H1 (cell line): ENCODE measurements around the gene NTRK2. TPM values are rescaled to one million over a fixed set of nuclear protein-coding genes. Genes with fewer than 3 reads are reported as not detected.

Experiments
- CTCF ChIA-PET: fragments of 300-600 bp; sonication (Branson Sonifier 250); formaldehyde crosslinking; loops from one replicate; lab custom pipeline; 2021; ENCODE audit not compliant: partially characterized antibody; lab: Charles Lee
- POLR2A ChIA-PET: fragments of 300-600 bp; sonication (Branson Sonifier 250); formaldehyde crosslinking; loops from one replicate; lab custom pipeline; 2021; ENCODE audit warnings: inconsistent platforms; ENCODE audit not compliant: partially characterized antibody; lab: Charles Lee
- DNase-seq, 2 experiments: peaks; one replicate each; pipeline versions ENCODE4 v3.0.0 to v3.0.0-alpha.2; 2010 to 2022; ENCODE audit warnings: low spot score in 2 of 2, low read depth in 1 of 2, mixed read lengths in 1 of 2
- FAIRE-seq: peaks from 2 replicates; lab custom pipeline; 2011; peaks lifted over from hg19 to GRCh38; lab: Jason Lieb, UNC
- H2AFZ ChIP-seq: 2 replicates; pipeline ENCODE4 v1.8.1; 2012; ENCODE audit warnings: low read length, inconsistent platforms
- H2AK5ac ChIP-seq: 2 replicates; pipeline ENCODE4 v1.6.1; 2013; ENCODE audit warnings: low read depth, low read length
- H2BK120ac ChIP-seq: replicated peaks from 2 replicates; pipeline ENCODE3; 2013; ENCODE audit warnings: low read depth, low read length, inconsistent platforms
- H2BK12ac ChIP-seq: 2 replicates; pipeline ENCODE4 v1.6.1; 2013; ENCODE audit warnings: low read depth, low read length
- H2BK15ac ChIP-seq: 2 replicates; pipeline ENCODE4 v1.6.1; 2013; ENCODE audit warnings: low read length
- H2BK20ac ChIP-seq: 2 replicates; pipeline ENCODE4 v1.6.1; 2013; ENCODE audit warnings: low read length
- H2BK5ac ChIP-seq: 2 replicates; pipeline ENCODE4 v1.6.1; 2013; ENCODE audit warnings: low read depth, low read length
- H3K14ac ChIP-seq: 2 replicates; pipeline ENCODE4 v1.6.1; 2013; ENCODE audit warnings: inconsistent platforms; ENCODE audit not compliant: insufficient read length
- H3K18ac ChIP-seq: 2 replicates; pipeline ENCODE4 v1.6.1; 2013; ENCODE audit warnings: low read length; ENCODE audit errors: extremely low read depth
- H3K23ac ChIP-seq: 2 replicates; pipeline ENCODE4 v1.6.1; 2013; ENCODE audit warnings: inconsistent platforms; ENCODE audit not compliant: insufficient read length
- H3K23me2 ChIP-seq: 2 replicates; pipeline ENCODE4 v1.6.1; 2013; ENCODE audit warnings: low read depth, low read length
- H3K27ac ChIP-seq: 2 replicates; pipeline ENCODE4 v1.6.1; 2011; ENCODE audit warnings: low read depth, low read length, inconsistent platforms
- H3K27me3 ChIP-seq, 4 experiments: replicated peaks in 1 of 4; 1 replicate in 1 of 4; 2 replicates in 3 of 4; pipeline versions ENCODE4 v1.6.1 to v1.8.1; 2011 to 2013; ENCODE audit warnings: low read length in 3 of 4, mild to moderate bottlenecking in 3 of 4, inconsistent platforms in 2 of 4, mixed read lengths in 2 of 4, moderate library complexity in 1 of 4; ENCODE audit not compliant: control insufficient read depth in 3 of 4, insufficient read depth in 3 of 4; ENCODE audit errors: extremely low read depth in 1 of 4
- H3K36me3 ChIP-seq, 4 experiments: 2 replicates each; pipeline versions ENCODE4 v1.6.1 to v1.8.1; 2011 to 2013; ENCODE audit warnings: mild to moderate bottlenecking in 4 of 4, low read length in 3 of 4, moderate library complexity in 2 of 4, control low read depth in 1 of 4, inconsistent platforms in 1 of 4; ENCODE audit not compliant: insufficient read depth in 4 of 4, control insufficient read depth in 2 of 4
- H3K4ac ChIP-seq: replicated peaks from 2 replicates; pipeline ENCODE3; 2013; ENCODE audit warnings: low read length, low read depth, mixed read lengths, inconsistent platforms; ENCODE audit not compliant: insufficient read length
- H3K4me1 ChIP-seq, 4 experiments: replicated peaks in 1 of 4; 1 replicate in 1 of 4; 2 replicates in 3 of 4; pipeline versions ENCODE4 v1.6.1 to v1.8.1; 2011 to 2013; ENCODE audit warnings: low read length in 3 of 4, inconsistent platforms in 2 of 4, mixed read lengths in 1 of 4; ENCODE audit not compliant: insufficient read depth in 4 of 4, control insufficient read depth in 3 of 4
- H3K4me2 ChIP-seq, 2 experiments: 2 replicates each; pipeline versions ENCODE4 v1.6.1 to v1.8.1; 2011 to 2013; ENCODE audit warnings: low read depth in 2 of 2, low read length in 2 of 2, control low read depth in 1 of 2, inconsistent platforms in 1 of 2, mild to moderate bottlenecking in 1 of 2; ENCODE audit not compliant: insufficient read depth in 1 of 2
- H3K4me3 ChIP-seq, 4 experiments: fragments of 200-600, 300-600 bp in 1 of 4; sonication (generic), shearing (Covaris generic), sonication (Bioruptor Twin) in 1 of 4; 2 replicates each; pipeline versions ENCODE4 v1.5.1 to v1.8.1; 2011 to 2016; ENCODE audit warnings: low read length in 4 of 4, low read depth in 3 of 4, control low read depth in 2 of 4, inconsistent platforms in 2 of 4, mild to moderate bottlenecking in 2 of 4, mixed read lengths in 1 of 4, moderate library complexity in 1 of 4; ENCODE audit not compliant: insufficient read depth in 2 of 4; ENCODE audit errors: extremely low read depth in 1 of 4
- H3K56ac ChIP-seq: replicated peaks from 2 replicates; pipeline ENCODE3; 2013; ENCODE audit warnings: low read depth, mild to moderate bottlenecking, mixed read lengths, low read length, inconsistent platforms; ENCODE audit not compliant: insufficient read length
- H3K79me1 ChIP-seq: 2 replicates; pipeline ENCODE4 v1.6.1; 2013; ENCODE audit warnings: low read depth, low read length, control low read depth
- H3K79me2 ChIP-seq, 2 experiments: 2 replicates each; pipeline versions ENCODE4 v1.6.1 to v1.8.1; 2012 to 2013; ENCODE audit warnings: low read length in 2 of 2, mild to moderate bottlenecking in 2 of 2, inconsistent platforms in 1 of 2; ENCODE audit not compliant: insufficient read depth in 2 of 2, control insufficient read depth in 1 of 2
- H3K9ac ChIP-seq, 4 experiments: replicated peaks in 1 of 4; 1 replicate in 1 of 4; 2 replicates in 3 of 4; pipeline versions ENCODE4 v1.6.1 to v1.8.1; 2011 to 2013; ENCODE audit warnings: low read depth in 3 of 4, low read length in 3 of 4, control low read depth in 2 of 4, mild to moderate bottlenecking in 2 of 4, moderate library complexity in 2 of 4, inconsistent platforms in 1 of 4; ENCODE audit errors: extremely low read depth in 1 of 4
- H3K9me3 ChIP-seq, 2 experiments: 2 replicates each; pipeline versions ENCODE4 v1.6.1 to v1.8.1; 2012 to 2013; ENCODE audit warnings: mild to moderate bottlenecking in 2 of 2, moderate library complexity in 2 of 2, control low read depth in 1 of 2, inconsistent platforms in 1 of 2, low read depth in 1 of 2, low read length in 1 of 2, mixed read lengths in 1 of 2; ENCODE audit not compliant: insufficient read depth in 2 of 2
- H4K20me1 ChIP-seq, 2 experiments: replicated peaks in 1 of 2; 2 replicates each; pipeline versions ENCODE3 to v1.8.1; 2011 to 2013; ENCODE audit warnings: inconsistent platforms in 2 of 2, low read length in 2 of 2, mild to moderate bottlenecking in 1 of 2; ENCODE audit not compliant: insufficient read depth in 2 of 2, control insufficient read depth in 1 of 2
- H4K5ac ChIP-seq: 2 replicates; pipeline ENCODE4 v1.6.1; 2013; ENCODE audit warnings: low read length, low read depth, mixed read lengths, inconsistent platforms; ENCODE audit not compliant: insufficient read length
- H4K8ac ChIP-seq: 2 replicates; pipeline ENCODE4 v1.8.0; 2013; ENCODE audit warnings: mild to moderate bottlenecking, moderate library complexity, low read length, inconsistent platforms; ENCODE audit not compliant: insufficient read depth; ENCODE audit errors: extremely low read depth
- H4K91ac ChIP-seq: replicated peaks from 2 replicates; pipeline ENCODE3; 2013; ENCODE audit warnings: low read length, mixed read lengths, inconsistent platforms; ENCODE audit not compliant: insufficient read length
- EGR1 ChIP-seq: IDR thresholded peaks from 2 replicates; pipeline ENCODE4 v1.6.1; 2011; ENCODE audit warnings: low read depth, low read length, borderline replicate concordance
- POLR2A ChIP-seq, 2 experiments: IDR thresholded peaks; 1 replicate in 1 of 2; 2 replicates in 1 of 2; pipeline ENCODE4 v1.6.1; 2011; ENCODE audit warnings: low read depth in 2 of 2, low read length in 2 of 2, mild to moderate bottlenecking in 2 of 2; ENCODE audit errors: control extremely low read depth in 1 of 2
- RAD21 ChIP-seq, 2 experiments: IDR thresholded peaks in 1 of 2; conservative IDR thresholded peaks in 1 of 2; 2 replicates each; pipeline ENCODE4 v1.6.1; 2011; ENCODE audit warnings: low read depth in 2 of 2, low read length in 2 of 2, improper control_type of control experiment in 1 of 2, inconsistent platforms in 1 of 2, mild to moderate bottlenecking in 1 of 2, moderate library complexity in 1 of 2
- SIRT6 ChIP-seq: IDR thresholded peaks from one replicate; pipeline ENCODE4 v1.7.1; 2012; ENCODE audit warnings: low read length, inconsistent platforms
- TCF12 ChIP-seq: IDR thresholded peaks from 2 replicates; pipeline ENCODE4 v1.6.1; 2011; ENCODE audit warnings: low read depth, mild to moderate bottlenecking, low read length
- WGBS, 2 experiments: shearing (Covaris generic) in 1 of 2; methylation state at CpG; one replicate each; pipeline versions ENCODE4 v1.1.6 to v1.1.7; 2013 to 2015; ENCODE audit warnings: low lambda C conversion rate in 2 of 2, mixed read lengths in 2 of 2, inconsistent platforms in 1 of 2, low coverage in 1 of 2, missing lambda C conversion rate in 1 of 2; ENCODE audit not compliant: insufficient replicate concordance in 2 of 2, insufficient coverage in 1 of 2, insufficient read length in 1 of 2; ENCODE audit errors: extremely low coverage in 1 of 2, missing lambda C conversion rate in 1 of 2; 5-methylcytosine and 5-hydroxymethylcytosine counted together
- polyA plus RNA-seq, 7 experiments: library from polyadenylated mRNA; depleted of rRNA in 3 of 7; stranded (reverse) in 5 of 7; unstranded in 2 of 7; fragments of >200 nt in 5 of 7; fragments of 200-250 nt in 2 of 7; gene quantifications; 1 replicate in 5 of 7; 2 replicates in 1 of 7; 4 replicates in 1 of 7; pipeline versions ENCODE4 v1.2.1 to v1.2.3, GENCODE V29; 2011 to 2013; ENCODE audit warnings: missing spikeins in 2 of 7, mixed read lengths in 2 of 7
- total RNA-seq: library from RNA; stranded (reverse); fragmentation: NEBNext Ultra II Directional; extraction: Animal tissue kit (Norgen Biotek cat#: 25700); gene quantifications from 2 replicates; pipeline ENCODE4 v1.2.1, GENCODE V29; 2021

NTRK2 gene
- total and polyA plus RNA-seq, 2 of the 8 experiments (the other 6 are each of a cell fraction or from before 2014, with no cell fraction given), result 0.03 to 0.04 TPM

GRCh38 chr9:84839541-84839940 lies 170.0 kb downstream of the NTRK2 start:
- no peak overlapping the region for H2AK5ac ChIP-seq
- H3K36me3 ChIP-seq, result no peaks in the 10 kb centered on the region
- H4K91ac ChIP-seq, result no peak overlapping the region
- no peaks in the 10 kb centered on the region for H3K79me1 ChIP-seq
- FAIRE-seq (no peak), DNase-seq (no peak)
- no peak overlapping the region for H2BK120ac ChIP-seq
- H4K8ac ChIP-seq, result no peak overlapping the region
- no peak overlapping the region for H2BK15ac ChIP-seq
- no peak overlapping the region for H3K14ac ChIP-seq
- H3K4me1 ChIP-seq, result peaks cover 1 to 10% (median 4%) of the 10 kb centered on the region in 4 experiments; a peak in 4 of 7 replicates
- no peaks in the 10 kb centered on the region for H3K23me2 ChIP-seq
- H3K27me3 ChIP-seq, result no peaks in the 10 kb centered on the region
- no peak overlapping the region for H3K4ac ChIP-seq
- H3K27ac ChIP-seq, result no peak overlapping the region
- CTCF ChIA-PET, result interaction anchor here (0.9 to 1.6 kb wide), 4 partner anchors 12 to 19 kb away, joined by 3 to 6 read pairs (median 4); no protein-coding TSS in a partner anchor
- no peak overlapping the region for H3K4me3 ChIP-seq
- 84% methylated on average over 9 of the region's 9 CpGs; no CpG with 5 or more reads in 1 of the 2 experiments for WGBS, 2 experiments
- H3K79me2 ChIP-seq, result no peaks in the 10 kb centered on the region
- H3K9me3 ChIP-seq, result no peaks in the 10 kb centered on the region
- no peak overlapping the region for H4K5ac ChIP-seq
- 0 out of 2 replicates have a peak overlapping the region, but pooled peaks have one; percentile 32 for H3K18ac ChIP-seq
- no peak overlapping the region for H3K23ac ChIP-seq
- POLR2A ChIA-PET, result no interaction called here
- H2BK12ac ChIP-seq, result no peak overlapping the region
- H2AFZ ChIP-seq, result peak overlapping the region; percentile 18; the same call in 1 of the 2 replicates
- no peaks in the 10 kb centered on the region for H4K20me1 ChIP-seq
- H3K4me2 ChIP-seq, result no peak overlapping the region
- no peak for TF ChIP-seq TCF12
- no peak for TF ChIP-seq SIRT6
- no peak for TF ChIP-seq POLR2A (IDR thresholded peaks at IDR 0.05; ENCODE audit: control extremely low read depth in 1 of 2, low read depth in 2 of 2, low read length in 2 of 2)
- no peak for TF ChIP-seq RAD21 (IDR thresholded peaks at IDR 0.05 in 1 of 2, conservative IDR thresholded peaks at IDR 0.05 in 1 of 2; ENCODE audit: low read depth in 2 of 2, low read length in 2 of 2)
- no peak for TF ChIP-seq EGR1
- H2BK5ac ChIP-seq, result no peak overlapping the region
- H3K9ac ChIP-seq, result no peak overlapping the region
- no peak overlapping the region for H3K56ac ChIP-seq
- no peak overlapping the region for H2BK20ac ChIP-seq
